Epithelial cell of esophagus (primary cell): ENCODE results near the gene KBTBD3.

Experiments used
- DNase-seq: peaks from one replicate; pipeline ENCODE4 v3.0.0; 2010; ENCODE audit warnings: low read depth
- H3K4me3 ChIP-seq: 2 replicates; pipeline ENCODE4 v1.5.1; 2011; ENCODE audit warnings: mild to moderate bottlenecking, low read length, control low read depth
- TF ChIP-seq, protein P1 (sequence below): IDR thresholded peaks from 2 replicates; pipeline ENCODE4 v1.5.1; 2011; ENCODE audit warnings: low read depth, mild to moderate bottlenecking, low read length, control low read depth, inconsistent platforms; ENCODE audit not compliant: insufficient read depth; ENCODE audit errors: missing control alignments

The KBTBD3 gene, protein sequence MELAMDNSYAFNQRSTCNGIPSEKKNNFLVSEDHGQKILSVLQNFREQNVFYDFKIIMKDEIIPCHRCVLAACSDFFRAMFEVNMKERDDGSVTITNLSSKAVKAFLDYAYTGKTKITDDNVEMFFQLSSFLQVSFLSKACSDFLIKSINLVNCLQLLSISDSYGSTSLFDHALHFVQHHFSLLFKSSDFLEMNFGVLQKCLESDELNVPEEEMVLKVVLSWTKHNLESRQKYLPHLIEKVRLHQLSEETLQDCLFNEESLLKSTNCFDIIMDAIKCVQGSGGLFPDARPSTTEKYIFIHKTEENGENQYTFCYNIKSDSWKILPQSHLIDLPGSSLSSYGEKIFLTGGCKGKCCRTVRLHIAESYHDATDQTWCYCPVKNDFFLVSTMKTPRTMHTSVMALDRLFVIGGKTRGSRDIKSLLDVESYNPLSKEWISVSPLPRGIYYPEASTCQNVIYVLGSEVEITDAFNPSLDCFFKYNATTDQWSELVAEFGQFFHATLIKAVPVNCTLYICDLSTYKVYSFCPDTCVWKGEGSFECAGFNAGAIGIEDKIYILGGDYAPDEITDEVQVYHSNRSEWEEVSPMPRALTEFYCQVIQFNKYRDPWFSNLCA

DNA sequence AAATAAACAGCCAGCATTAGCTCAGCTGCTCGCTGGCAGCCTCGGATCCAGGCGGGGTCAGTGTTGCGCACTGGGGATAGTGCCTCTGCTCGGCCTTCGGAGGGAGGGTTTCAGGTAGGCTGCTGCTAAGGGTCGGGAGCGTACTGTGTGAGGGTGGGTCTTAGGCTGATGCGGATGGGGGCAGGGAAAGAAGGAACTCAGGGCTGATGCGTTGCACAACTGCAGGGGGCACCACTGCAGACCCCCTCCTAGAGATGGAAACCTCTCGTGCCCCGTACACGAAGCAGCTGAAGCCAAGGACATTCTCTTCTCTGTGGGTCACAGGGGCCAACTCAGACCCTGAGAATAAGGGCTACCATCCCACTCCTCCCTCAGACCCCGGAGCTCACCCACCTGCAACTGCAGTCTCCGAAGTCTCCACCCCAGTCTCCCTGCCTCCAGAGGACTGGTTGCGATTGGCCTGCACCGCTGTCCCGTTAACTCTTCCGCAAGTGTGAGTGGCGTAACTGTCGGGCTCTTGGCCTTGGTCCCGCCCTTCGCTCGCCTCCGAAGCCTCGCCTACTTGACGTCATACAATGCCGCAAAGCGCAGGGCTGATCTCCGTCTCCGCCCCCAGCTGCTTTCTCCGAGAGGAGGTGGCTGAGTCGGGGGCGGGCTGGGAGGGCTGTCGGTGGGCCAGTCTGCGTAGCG lies at the start of gene KBTBD3:
TSS of gene KBTBD3 (minus strand) at position 429 of the 690 bp plus-strand sequence. CDS start 18,250 bp downstream, outside the sequence.
- TF ChIP-seq, protein P1, sequence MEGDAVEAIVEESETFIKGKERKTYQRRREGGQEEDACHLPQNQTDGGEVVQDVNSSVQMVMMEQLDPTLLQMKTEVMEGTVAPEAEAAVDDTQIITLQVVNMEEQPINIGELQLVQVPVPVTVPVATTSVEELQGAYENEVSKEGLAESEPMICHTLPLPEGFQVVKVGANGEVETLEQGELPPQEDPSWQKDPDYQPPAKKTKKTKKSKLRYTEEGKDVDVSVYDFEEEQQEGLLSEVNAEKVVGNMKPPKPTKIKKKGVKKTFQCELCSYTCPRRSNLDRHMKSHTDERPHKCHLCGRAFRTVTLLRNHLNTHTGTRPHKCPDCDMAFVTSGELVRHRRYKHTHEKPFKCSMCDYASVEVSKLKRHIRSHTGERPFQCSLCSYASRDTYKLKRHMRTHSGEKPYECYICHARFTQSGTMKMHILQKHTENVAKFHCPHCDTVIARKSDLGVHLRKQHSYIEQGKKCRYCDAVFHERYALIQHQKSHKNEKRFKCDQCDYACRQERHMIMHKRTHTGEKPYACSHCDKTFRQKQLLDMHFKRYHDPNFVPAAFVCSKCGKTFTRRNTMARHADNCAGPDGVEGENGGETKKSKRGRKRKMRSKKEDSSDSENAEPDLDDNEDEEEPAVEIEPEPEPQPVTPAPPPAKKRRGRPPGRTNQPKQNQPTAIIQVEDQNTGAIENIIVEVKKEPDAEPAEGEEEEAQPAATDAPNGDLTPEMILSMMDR, result peak; percentile 52
- H3K4me3 ChIP-seq, result peak within 1 kb of the TSS; percentile 96
- peak; percentile 100 for DNase-seq

DNA sequence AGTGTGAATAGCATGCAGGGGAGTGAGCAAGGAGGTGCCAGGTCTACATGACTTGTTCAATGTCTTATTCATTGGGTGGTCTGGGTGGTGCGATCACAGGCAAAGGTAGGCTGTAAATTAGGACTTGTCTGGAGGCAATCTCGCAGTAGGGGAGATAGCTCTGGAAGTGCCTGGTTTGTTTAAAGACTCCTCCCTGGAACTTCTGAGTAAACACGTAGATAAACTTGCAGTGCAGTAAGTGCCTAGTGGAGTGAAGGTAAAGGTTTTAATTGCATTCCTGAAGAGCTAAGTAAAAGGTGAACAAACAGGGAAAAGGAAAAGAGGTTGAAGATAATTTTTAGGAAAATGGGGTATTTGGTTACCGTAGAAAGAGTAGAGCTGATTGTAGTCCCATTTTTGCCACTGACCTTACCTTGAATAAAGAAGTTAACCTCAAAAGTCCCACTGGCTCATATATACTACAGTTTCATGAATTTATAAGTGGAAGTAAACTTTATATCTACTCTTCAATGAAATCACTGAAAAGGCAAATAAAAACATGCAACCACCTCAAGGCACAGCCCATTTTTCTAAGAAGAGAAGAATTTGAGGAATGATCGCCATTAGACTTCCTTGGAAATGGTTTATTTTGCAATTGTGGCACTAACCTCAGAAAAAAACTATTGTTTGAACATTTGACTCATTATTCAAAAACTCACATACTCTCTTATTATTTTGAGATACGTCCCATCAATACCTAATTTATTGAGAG lies 44.6 kb upstream of the KBTBD3 start:
- TF ChIP-seq, protein P1, result no peak
- H3K4me3 ChIP-seq, result no peak overlapping the region
- DNase-seq, result no peak

DNA sequence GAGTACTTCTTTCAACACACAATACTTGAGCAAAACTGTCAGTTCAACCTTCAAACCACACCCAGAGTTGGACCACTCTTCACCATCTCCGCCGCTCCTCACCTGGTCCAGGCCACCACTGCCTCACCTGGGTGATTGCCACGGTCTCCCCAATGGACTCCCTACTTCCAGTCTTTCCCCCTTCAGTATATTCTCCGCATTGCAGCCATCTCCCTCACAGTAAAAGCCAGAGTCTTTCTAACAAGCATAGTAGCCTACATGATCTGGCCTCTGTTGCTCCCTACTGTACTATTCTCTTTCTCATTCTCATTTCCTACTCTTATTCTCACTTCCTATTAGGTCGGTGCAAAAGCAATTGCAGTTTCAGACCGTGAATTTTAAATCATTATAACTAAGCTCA lies 28.8 kb upstream of the KBTBD3 start:
- DNase-seq, result no peak
- no peak overlapping the region for H3K4me3 ChIP-seq
- TF ChIP-seq, protein P1, result no peak

DNA sequence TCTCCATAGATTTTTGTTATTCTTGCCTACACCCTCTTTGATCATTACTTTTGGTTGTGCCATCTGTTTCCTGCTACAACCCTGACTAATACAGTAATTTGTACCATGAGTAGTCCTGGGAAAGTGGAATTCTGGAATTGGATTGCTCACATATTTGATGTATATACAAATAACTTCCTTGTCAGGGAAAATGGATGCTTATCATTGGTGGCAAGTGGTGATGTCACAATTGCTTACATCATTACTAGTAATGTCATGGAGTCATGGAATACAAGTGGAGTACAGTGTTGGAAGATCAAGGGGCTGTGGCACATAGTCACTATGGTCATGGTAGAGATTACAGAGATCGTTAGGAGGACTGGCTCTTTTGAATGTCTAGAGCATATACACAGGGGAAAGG lies 24.7 kb upstream of the KBTBD3 start:
- H3K4me3 ChIP-seq, result no peak overlapping the region
- peak; percentile 65 for DNase-seq
- TF ChIP-seq, protein P1, result no peak

DNA sequence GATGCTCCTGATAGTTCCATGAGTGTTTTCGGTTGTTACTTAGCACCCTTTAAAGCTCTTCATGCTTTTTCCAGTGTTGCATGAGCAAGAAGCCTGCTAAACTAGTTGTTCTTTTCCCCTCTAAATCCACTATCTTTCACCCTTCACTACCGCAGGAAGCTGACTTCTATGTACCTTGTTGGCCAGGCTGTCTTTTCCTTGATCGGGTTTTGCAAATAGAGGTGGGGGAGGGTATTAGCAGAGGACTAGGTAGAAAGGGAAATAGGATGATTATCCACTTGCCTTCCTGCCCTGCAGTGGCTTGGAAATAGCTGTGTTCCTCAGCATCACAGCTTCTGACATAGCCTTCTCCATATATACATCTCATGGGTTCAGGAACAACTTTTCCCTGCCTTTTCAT lies 24.2 kb upstream of the KBTBD3 start:
- no peak for DNase-seq
- no peak overlapping the region for H3K4me3 ChIP-seq
- TF ChIP-seq, protein P1, result no peak

DNA sequence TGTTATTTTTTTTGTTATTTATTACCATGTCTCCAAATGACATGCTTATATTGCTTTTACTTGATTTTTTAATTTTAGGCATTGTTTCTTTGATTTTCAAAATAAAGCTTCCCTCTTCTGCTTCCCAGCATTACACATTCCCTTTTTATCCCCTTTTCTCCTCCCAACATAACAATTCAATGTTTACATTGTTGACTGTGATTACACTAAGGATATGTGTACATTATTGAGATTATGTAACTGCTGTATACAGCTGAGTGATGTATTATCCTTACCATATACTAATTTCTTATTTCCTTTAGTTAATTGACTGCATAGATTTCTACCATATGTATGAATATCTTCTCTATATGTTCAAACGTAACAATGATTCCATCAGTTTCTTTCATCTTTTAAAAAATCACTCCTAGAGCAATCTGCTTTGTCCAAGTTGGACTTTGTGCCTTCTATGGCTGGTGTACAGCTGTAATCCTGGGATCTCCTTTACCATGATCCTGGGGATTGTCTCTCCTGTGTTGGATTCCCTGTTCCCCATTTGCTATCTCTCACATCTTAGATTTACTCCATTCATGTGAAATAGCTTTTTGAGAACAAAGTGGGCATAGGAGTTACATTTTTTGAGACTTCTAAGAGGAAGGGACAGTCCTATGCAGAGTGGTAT lies 21.9 kb upstream of the KBTBD3 start:
- H3K4me3 ChIP-seq, result no peak overlapping the region
- no peak for DNase-seq
- TF ChIP-seq, protein P1, result no peak
